CD14-positive monocyte (primary cell): ENCODE data around the gene NOS1. TPM values are rescaled to one million over a fixed set of nuclear protein-coding genes. Genes with fewer than 3 reads are reported as not detected.
A peak's percentile ranks its signal among the peaks of the same experiment; 100 is the strongest.
"Not testable (repeated sequence)": the region's sequence is repeated elsewhere in the genome, so short reads cannot be mapped to it uniquely, and the experiment has no call there.

Experiments
- DNase-seq, 3 donors: peaks; one replicate each; pipeline ENCODE4 v3.0.0-alpha.2; 2011 to 2022
- H2AFZ ChIP-seq: 2 replicates; pipeline ENCODE4 v1.6.0; 2012; ENCODE audit warnings: mild to moderate bottlenecking, low read depth, low read length, inconsistent platforms; ENCODE audit not compliant: insufficient read depth, poor library complexity, severe bottlenecking
- H3K27ac ChIP-seq, 2 donors: 1 replicate in 1 of 2; 2 replicates in 1 of 2; pipeline ENCODE4 v1.5.1; 2012 to 2013; ENCODE audit warnings: low read length in 2 of 2, control low read depth in 1 of 2, inconsistent platforms in 1 of 2, low read depth in 1 of 2, mild to moderate bottlenecking in 1 of 2
- H3K27me3 ChIP-seq, 2 donors: one replicate each; pipeline versions ENCODE4 v1.6.0 to v1.6.1; 2011 to 2013; ENCODE audit warnings: low read length in 2 of 2; ENCODE audit not compliant: control insufficient read depth in 2 of 2, insufficient read depth in 2 of 2
- H3K36me3 ChIP-seq, 2 donors: replicated peaks in 1 of 2; 1 replicate in 1 of 2; 2 replicates in 1 of 2; pipeline versions ENCODE4 v1.5.1 to v1.6.1; 2012 to 2013; ENCODE audit warnings: low read length in 2 of 2, control low read depth in 1 of 2, inconsistent platforms in 1 of 2, mild to moderate bottlenecking in 1 of 2; ENCODE audit not compliant: insufficient read depth in 2 of 2, control insufficient read depth in 1 of 2
- H3K4me1 ChIP-seq, 2 donors: 1 replicate in 1 of 2; 2 replicates in 1 of 2; pipeline versions ENCODE4 v1.5.1 to v1.6.1; 2012 to 2013; ENCODE audit warnings: low read length in 2 of 2, control low read depth in 1 of 2, inconsistent platforms in 1 of 2, mild to moderate bottlenecking in 1 of 2, moderate library complexity in 1 of 2; ENCODE audit not compliant: insufficient read depth in 2 of 2, control insufficient read depth in 1 of 2
- H3K4me2 ChIP-seq: replicated peaks from 2 replicates; pipeline ENCODE3; 2012; ENCODE audit warnings: low read length, moderate library complexity, mild to moderate bottlenecking; ENCODE audit not compliant: poor library complexity, severe bottlenecking; ENCODE audit errors: extremely low read depth
- H3K4me3 ChIP-seq, 3 experiments: fragments of 200-600 bp in 1 of 3; sonication (generic) in 1 of 3; replicated peaks in 1 of 3; 1 replicate in 2 of 3; 2 replicates in 1 of 3; pipeline ENCODE4 v1.5.1; 2011 to 2013; ENCODE audit warnings: low read length in 3 of 3, mild to moderate bottlenecking in 3 of 3, control low read depth in 2 of 3, low read depth in 2 of 3, inconsistent platforms in 1 of 3, moderate library complexity in 1 of 3
- H3K79me2 ChIP-seq: 2 replicates; pipeline ENCODE4 v1.6.0; 2012; ENCODE audit warnings: mild to moderate bottlenecking, control low read depth, inconsistent platforms, low read length, moderate library complexity; ENCODE audit not compliant: insufficient read depth
- H3K9ac ChIP-seq: 2 replicates; pipeline ENCODE4 v1.6.0; 2017; ENCODE audit warnings: low read length, mild to moderate bottlenecking; ENCODE audit not compliant: insufficient read depth, poor library complexity, severe bottlenecking
- H3K9me3 ChIP-seq, 2 donors: replicated peaks in 1 of 2; 1 replicate in 1 of 2; 2 replicates in 1 of 2; pipeline versions ENCODE4 v1.5.1 to v1.6.1; 2012 to 2013; ENCODE audit warnings: low read length in 2 of 2, control low read depth in 1 of 2; ENCODE audit not compliant: control insufficient read depth in 1 of 2, insufficient read depth in 1 of 2
- H4K20me1 ChIP-seq: 2 replicates; pipeline ENCODE4 v1.6.0; 2012; ENCODE audit warnings: mild to moderate bottlenecking, low read length, control low read depth, moderate library complexity; ENCODE audit not compliant: insufficient read depth
- H3K27ac Mint-ChIP-seq, 7 donors: one replicate each; pipeline ENCODE4 v1.8.0; 2020; ENCODE audit warnings: mild to moderate bottlenecking in 7 of 7, mixed read lengths in 7 of 7, moderate library complexity in 6 of 7, inconsistent platforms in 2 of 7
- H3K27me3 Mint-ChIP-seq, 3 donors: one replicate each; pipeline ENCODE4 v1.8.0; 2021 to 2022; ENCODE audit warnings: low read depth in 3 of 3, mild to moderate bottlenecking in 3 of 3, mixed read lengths in 3 of 3, moderate library complexity in 3 of 3, inconsistent platforms in 1 of 3
- H3K36me3 Mint-ChIP-seq, 2 donors: one replicate each; pipeline ENCODE4 v1.8.0; 2020; ENCODE audit warnings: mixed read lengths in 2 of 2, inconsistent platforms in 1 of 2, mild to moderate bottlenecking in 1 of 2
- H3K4me1 Mint-ChIP-seq: one replicate; pipeline ENCODE4 v1.8.0; 2020; ENCODE audit warnings: mild to moderate bottlenecking, mixed read lengths
- H3K4me3 Mint-ChIP-seq, 2 donors: one replicate each; pipeline ENCODE4 v1.8.0; 2020; ENCODE audit warnings: mild to moderate bottlenecking in 2 of 2, mixed read lengths in 2 of 2, moderate library complexity in 1 of 2
- H3K9me3 Mint-ChIP-seq, 7 donors: one replicate each; pipeline ENCODE4 v1.8.0; 2020 to 2022; ENCODE audit warnings: mixed read lengths in 7 of 7, mild to moderate bottlenecking in 6 of 7, moderate library complexity in 6 of 7, inconsistent platforms in 2 of 7
- WGBS: methylation state at CpG from one replicate; pipeline ENCODE4 v1.1.5; 2013; ENCODE audit warnings: missing lambda C conversion rate; ENCODE audit not compliant: insufficient coverage; 5-methylcytosine and 5-hydroxymethylcytosine counted together
- intact Hi-C, 2 donors: fragments of 100-400 bp; cut with micrococcal nuclease; formaldehyde crosslinking; loops; one replicate each; pipeline versions ENCODE4 v1.15.0 to v1.15.1; 2023
- polyA plus RNA-seq, 3 donors: library from polyadenylated mRNA; depleted of rRNA in 1 of 3; unstranded in 2 of 3; stranded (reverse) in 1 of 3; fragments of 300-500 nt in 2 of 3; fragments of >200 nt in 1 of 3; fragmentation: Illumina TruSeq in 2 of 3; gene quantifications; 1 replicate in 2 of 3; 2 replicates in 1 of 3; pipeline ENCODE4 v1.2.3, GENCODE V29; 2012 to 2021
- TF ChIP-seq, protein P1 (sequence below): fragments of 200-600 bp; IDR thresholded peaks from one replicate; pipeline ENCODE4 v1.8.0; 2022; ENCODE audit warnings: antibody characterized with exemption, mild to moderate bottlenecking

NOS1 gene
- polyA plus RNA-seq, 3 donors: not detected

GRCh38 chr12:117402363-117402762 lies 40.9 kb upstream of the NOS1 start:
- Mint-ChIP-seq H3K36me3 (no peaks in the 10 kb centered on the region), H3K27ac (peak overlapping the region in 1 of 7 donors; percentile 9), H3K4me1 (peaks cover 10% of the 10 kb centered on the region), H3K4me3 (no peak overlapping the region), H3K27me3 (peaks cover 3 to 6% (median 4%) of the 10 kb centered on the region in 3 donors), H3K9me3 (peaks cover 0 to 23% (median 13%) of the 10 kb centered on the region in 7 donors)
- 77% methylated on average over 2 of the region's 4 CpGs for WGBS
- DNase-seq: no peak
- peaks cover 5 to 11% of the 10 kb centered on the region in 2 donors for H3K4me1 ChIP-seq
- H3K4me3 ChIP-seq: no peak overlapping the region
- H3K9ac ChIP-seq: no peak overlapping the region
- H3K79me2 ChIP-seq: no peaks in the 10 kb centered on the region
- TF ChIP-seq, protein P1, sequence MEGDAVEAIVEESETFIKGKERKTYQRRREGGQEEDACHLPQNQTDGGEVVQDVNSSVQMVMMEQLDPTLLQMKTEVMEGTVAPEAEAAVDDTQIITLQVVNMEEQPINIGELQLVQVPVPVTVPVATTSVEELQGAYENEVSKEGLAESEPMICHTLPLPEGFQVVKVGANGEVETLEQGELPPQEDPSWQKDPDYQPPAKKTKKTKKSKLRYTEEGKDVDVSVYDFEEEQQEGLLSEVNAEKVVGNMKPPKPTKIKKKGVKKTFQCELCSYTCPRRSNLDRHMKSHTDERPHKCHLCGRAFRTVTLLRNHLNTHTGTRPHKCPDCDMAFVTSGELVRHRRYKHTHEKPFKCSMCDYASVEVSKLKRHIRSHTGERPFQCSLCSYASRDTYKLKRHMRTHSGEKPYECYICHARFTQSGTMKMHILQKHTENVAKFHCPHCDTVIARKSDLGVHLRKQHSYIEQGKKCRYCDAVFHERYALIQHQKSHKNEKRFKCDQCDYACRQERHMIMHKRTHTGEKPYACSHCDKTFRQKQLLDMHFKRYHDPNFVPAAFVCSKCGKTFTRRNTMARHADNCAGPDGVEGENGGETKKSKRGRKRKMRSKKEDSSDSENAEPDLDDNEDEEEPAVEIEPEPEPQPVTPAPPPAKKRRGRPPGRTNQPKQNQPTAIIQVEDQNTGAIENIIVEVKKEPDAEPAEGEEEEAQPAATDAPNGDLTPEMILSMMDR: no peak
- no peaks in the 10 kb centered on the region for H3K27me3 ChIP-seq
- H4K20me1 ChIP-seq: no peaks in the 10 kb centered on the region
- H3K4me2 ChIP-seq: no peak overlapping the region
- H3K9me3 ChIP-seq: peaks cover 7% of the 10 kb centered on the region in 2 donors
- H3K27ac ChIP-seq: no peak overlapping the region
- no peak overlapping the region for H2AFZ ChIP-seq
- intact Hi-C loops: no loop called here
- no peaks in the 10 kb centered on the region for H3K36me3 ChIP-seq

GRCh38 chr12:117400912-117401311 lies 39.5 kb upstream of the NOS1 start:
- Histone ChIP-seq H3K36me3 (no peaks in the 10 kb centered on the region), H3K9me3 (peaks cover 10 to 13% of the 10 kb centered on the region in 2 donors), H3K79me2 (no peaks in the 10 kb centered on the region), H3K27ac (no peak overlapping the region), H3K4me3 (no peak overlapping the region), H3K9ac (no peak overlapping the region), H3K27me3 (no peaks in the 10 kb centered on the region), H2AFZ (no peak overlapping the region), H4K20me1 (no peaks in the 10 kb centered on the region), H3K4me1 (peaks cover 5 to 11% of the 10 kb centered on the region in 2 donors), H3K4me2 (no peak overlapping the region)
- Mint-ChIP-seq H3K27ac (no peak overlapping the region), H3K36me3 (no peaks in the 10 kb centered on the region), H3K9me3 (peaks cover 0 to 30% (median 18%) of the 10 kb centered on the region in 7 donors), H3K27me3 (peaks cover 0 to 6% (median 4%) of the 10 kb centered on the region in 3 donors), H3K4me3 (no peak overlapping the region), H3K4me1 (peaks cover 10% of the 10 kb centered on the region)
- TF ChIP-seq, protein P1: no peak
- WGBS: no CpG with 5 or more reads among the region's 2 CpGs
- intact Hi-C loops: no loop called here
- no peak for DNase-seq

GRCh38 chr12:117398482-117398881 lies 37.1 kb upstream of the NOS1 start:
- H3K4me2 ChIP-seq, H3K4me1 ChIP-seq, H3K36me3 ChIP-seq, H3K27ac Mint-ChIP-seq, H3K79me2 ChIP-seq, H3K27me3 ChIP-seq, H2AFZ ChIP-seq, H3K9ac ChIP-seq, H3K36me3 Mint-ChIP-seq, H3K4me1 Mint-ChIP-seq, H3K9me3 ChIP-seq, H3K27ac ChIP-seq, H3K27me3 Mint-ChIP-seq, H3K4me3 Mint-ChIP-seq, H3K4me3 ChIP-seq, DNase-seq, intact Hi-C loops, H4K20me1 ChIP-seq: not testable (repeated sequence)
- peaks cover 2 to 28% (median 11%) of the 10 kb centered on the region in 7 donors for H3K9me3 Mint-ChIP-seq
